Mesothelial cell of epicardium (in vitro differentiated cells): ENCODE results near the gene PAQR5. TPM values are rescaled to one million over a fixed set of nuclear protein-coding genes. Genes with fewer than 3 reads are reported as not detected.
A peak's percentile ranks its signal among the peaks of the same experiment; 100 is the strongest.

Experiments used
- DNase-seq, 2 experiments: peaks; one replicate each; pipeline ENCODE4 v3.0.0; 2021; ENCODE audit warnings: low spot score in 2 of 2; ENCODE audit not compliant: unreplicated experiment in 2 of 2
- H3K27ac Mint-ChIP-seq: 2 replicates; pipeline ENCODE4 v1.8.0; 2021; ENCODE audit warnings: mixed read lengths
- H3K27me3 Mint-ChIP-seq: 2 replicates; pipeline ENCODE4 v1.8.0; 2021; ENCODE audit warnings: low read depth, mixed read lengths
- H3K36me3 Mint-ChIP-seq: 2 replicates; pipeline ENCODE4 v1.8.0; 2021; ENCODE audit warnings: mixed read lengths
- H3K4me1 Mint-ChIP-seq: 2 replicates; pipeline ENCODE4 v1.8.0; 2021; ENCODE audit warnings: mixed read lengths
- H3K4me3 Mint-ChIP-seq: 2 replicates; pipeline ENCODE4 v1.8.0; 2021; ENCODE audit warnings: mild to moderate bottlenecking, moderate library complexity, mixed read lengths
- H3K9me3 Mint-ChIP-seq: 2 replicates; pipeline ENCODE4 v1.8.0; 2021; ENCODE audit warnings: mixed read lengths
- CTCF ChIP-seq: fragments of 200-600 bp; sonication (generic); IDR thresholded peaks from one replicate; pipeline ENCODE4 v1.5.0; 2021; ENCODE audit warnings: antibody characterized with exemption; ENCODE audit not compliant: unreplicated experiment
- total RNA-seq: library from RNA; stranded (reverse); gene quantifications from 3 replicates; pipeline ENCODE4 v1.2.1, GENCODE V29; 2021

PAQR5 gene
- 0.59 to 1.2 TPM (median 0.89 TPM) in 3 replicates for total RNA-seq

DNA sequence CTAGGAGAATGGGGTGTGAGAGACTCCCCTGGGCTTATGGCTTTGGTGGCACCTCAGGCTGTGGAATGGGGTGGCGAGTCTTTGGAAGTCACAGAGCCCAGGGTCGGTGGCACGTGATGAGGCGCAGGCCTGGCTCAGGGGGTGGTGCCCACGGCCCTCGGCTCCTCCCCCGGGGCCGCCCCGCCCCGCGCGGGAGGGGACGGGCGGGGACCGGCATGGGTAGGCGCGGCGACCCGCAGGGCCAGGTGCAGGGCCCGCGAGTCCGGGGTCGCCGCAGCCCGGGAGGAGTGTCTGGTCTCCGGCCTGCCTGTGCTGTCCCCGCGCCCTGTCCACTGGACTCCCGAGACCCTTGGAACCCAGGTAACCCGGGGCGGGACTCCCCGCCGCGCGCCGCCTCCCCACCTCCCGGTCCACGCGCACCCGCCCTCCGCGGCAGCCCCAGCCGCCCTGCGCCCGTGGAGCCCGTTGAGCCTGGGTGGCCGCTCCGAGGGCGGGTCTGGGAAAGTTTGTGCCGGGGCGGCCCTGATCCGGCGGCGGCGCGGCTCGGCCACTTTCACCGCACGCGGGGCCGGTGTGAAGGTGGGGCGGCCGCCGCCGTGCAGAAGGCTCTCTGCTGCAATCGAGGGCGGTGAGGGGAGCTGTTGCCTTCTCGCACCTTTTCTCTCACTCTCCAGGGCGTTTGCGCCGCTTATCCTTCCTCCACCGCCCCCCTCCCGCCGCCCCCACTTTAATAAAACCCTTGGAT lies at the start of gene PAQR5:
TSS of gene PAQR5 (plus strand) at position 216 of the 745 bp plus-strand sequence. CDS start 61,169 bp downstream, outside the sequence.
- H3K9me3 Mint-ChIP-seq = no peaks in the 10 kb centered on the region
- H3K36me3 Mint-ChIP-seq = no peaks in the 10 kb centered on the region
- peak within 1 kb of the TSS; percentile 66 for H3K4me3 Mint-ChIP-seq
- peaks cover 81% of the 10 kb centered on the region for H3K27me3 Mint-ChIP-seq
- H3K27ac Mint-ChIP-seq = no peak within 1 kb of the TSS
- H3K4me1 Mint-ChIP-seq = no peaks in the 10 kb centered on the region
- no peak for TF ChIP-seq CTCF
- peak in 1 of 2 experiments; percentile 51 for DNase-seq

GRCh38 chr15:69253156-69253555 lies 45.6 kb upstream of the PAQR5 start:
- no peaks in the 10 kb centered on the region for H3K27me3 Mint-ChIP-seq
- TF ChIP-seq CTCF = no peak

DNA sequence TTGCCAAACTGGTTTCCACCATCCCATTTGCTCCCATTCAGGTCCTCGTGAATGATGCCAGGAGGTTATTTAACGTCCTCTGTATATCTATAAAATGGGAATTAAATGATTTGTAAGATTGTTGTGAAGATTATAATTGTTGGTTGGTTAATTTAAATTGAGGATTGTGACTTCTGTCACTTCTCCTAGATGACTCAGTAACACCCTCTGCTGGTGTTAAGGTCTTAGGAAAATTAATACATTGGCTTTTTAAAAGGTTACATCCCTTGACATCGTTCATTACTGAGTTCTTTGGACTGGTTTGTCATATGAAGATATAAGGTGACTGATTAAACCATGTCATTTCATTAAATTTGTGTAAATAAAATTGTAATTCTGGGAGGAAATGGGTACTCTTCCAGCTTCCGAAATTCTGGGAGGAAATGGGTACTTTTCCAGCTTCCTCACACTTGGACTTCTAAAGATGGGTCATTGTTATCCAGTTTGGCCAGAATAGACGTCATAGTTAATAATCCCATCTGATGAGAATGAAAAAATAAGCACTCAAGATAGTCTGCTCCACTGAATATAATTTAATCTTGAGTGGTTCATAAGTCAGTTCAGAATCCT lies 33.3 kb upstream of the PAQR5 start:
- Mint-ChIP-seq H3K36me3 (no peaks in the 10 kb centered on the region), H3K9me3 (no peaks in the 10 kb centered on the region), H3K27ac (no peak overlapping the region), H3K4me1 (no peaks in the 10 kb centered on the region), H3K4me3 (no peak overlapping the region), H3K27me3 (no peaks in the 10 kb centered on the region)
- DNase-seq = no peak
- no peak for TF ChIP-seq CTCF

More at GRCh38 chr15:69253156-69253555, 45.6 kb upstream of the PAQR5 start:
- DNase-seq = no peak
- Mint-ChIP-seq H3K4me1 (peaks cover 7% of the 10 kb centered on the region), H3K27ac (peak overlapping the region; percentile 68), H3K36me3 (peaks cover 3% of the 10 kb centered on the region), H3K9me3 (peaks cover 3% of the 10 kb centered on the region), H3K4me3 (no peak overlapping the region)

GRCh38 chr15:69271217-69271616 lies 27.5 kb upstream of the PAQR5 start:
- no peaks in the 10 kb centered on the region for H3K27me3 Mint-ChIP-seq
- no peak overlapping the region for H3K27ac Mint-ChIP-seq
- no peaks in the 10 kb centered on the region for H3K9me3 Mint-ChIP-seq
- peaks cover 27% of the 10 kb centered on the region for H3K4me1 Mint-ChIP-seq
- H3K36me3 Mint-ChIP-seq = no peaks in the 10 kb centered on the region
- no peak for TF ChIP-seq CTCF
- DNase-seq = no peak
- no peak overlapping the region for H3K4me3 Mint-ChIP-seq

- peaks cover 36% of the 10 kb centered on the region for H3K4me1 Mint-ChIP-seq
- no peaks in the 10 kb centered on the region for H3K36me3 Mint-ChIP-seq
- H3K27ac Mint-ChIP-seq = no peak overlapping the region
- no peaks in the 10 kb centered on the region for H3K9me3 Mint-ChIP-seq
- no peak for DNase-seq
- no peak overlapping the region for H3K4me3 Mint-ChIP-seq
- H3K27me3 Mint-ChIP-seq = no peaks in the 10 kb centered on the region
- no peak for TF ChIP-seq CTCF
Measured at GRCh38 chr15:69272139-69272538, 26.6 kb upstream of the PAQR5 start.
